Erythroblast (primary cell): ENCODE measurements around the gene VSX2.

Experiments used
- DNase-seq, 2 experiments: peaks; one replicate each; lab custom pipeline; 2025; lab: John Stamatoyannopoulos, UW
- GATA1 ChIP-seq: IDR thresholded peaks from 2 replicates; pipeline ENCODE4 v1.6.1; 2011; ENCODE audit warnings: low read depth, mild to moderate bottlenecking, control low read depth, low read length, moderate library complexity
- POLR2A ChIP-seq: IDR thresholded peaks from 2 replicates; pipeline ENCODE4 v1.6.1; 2011; ENCODE audit warnings: mild to moderate bottlenecking, low read length

Gene VSX2

DNA sequence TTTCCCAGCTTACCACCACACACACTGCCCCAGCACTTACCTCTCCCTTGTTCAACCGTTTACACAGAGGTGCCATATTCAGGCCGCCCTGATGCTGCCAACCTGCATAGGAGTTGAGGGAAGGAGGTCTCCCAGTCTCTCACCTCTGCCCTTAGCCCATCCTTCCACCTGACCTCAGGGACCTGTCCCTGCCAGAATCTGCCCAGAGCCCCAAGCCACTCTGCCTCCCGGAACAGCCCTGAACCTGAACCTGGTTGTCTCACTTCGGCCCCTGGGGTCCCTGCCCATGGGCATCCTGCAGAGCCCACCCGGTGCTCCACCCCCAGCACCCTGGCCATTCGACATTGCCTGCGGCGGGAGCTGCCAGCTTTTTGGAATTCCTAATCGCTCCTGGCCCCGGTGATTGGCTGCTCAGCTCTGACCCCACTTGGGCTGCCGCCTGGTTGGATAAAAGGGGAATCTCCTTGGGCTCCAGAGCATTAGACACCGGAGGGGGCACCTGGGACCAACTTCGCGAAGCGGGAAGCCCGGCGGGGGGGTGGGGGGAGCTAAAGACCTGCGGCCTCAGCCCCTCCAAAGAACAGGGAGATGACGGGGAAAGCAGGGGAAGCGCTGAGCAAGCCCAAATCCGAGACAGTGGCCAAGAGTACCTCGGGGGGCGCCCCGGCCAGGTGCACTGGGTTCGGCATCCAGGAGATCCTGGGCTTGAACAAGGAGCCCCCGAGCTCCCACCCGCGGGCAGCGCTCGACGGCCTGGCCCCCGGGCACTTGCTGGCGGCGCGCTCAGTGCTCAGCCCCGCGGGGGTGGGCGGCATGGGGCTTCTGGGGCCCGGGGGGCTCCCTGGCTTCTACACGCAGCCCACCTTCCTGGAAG is at the start of gene VSX2:
Gene VSX2 (plus strand): TSS at position 476 of the 874 bp plus-strand sequence. CDS start 113 bp downstream, at position 589.
- no peak for TF ChIP-seq GATA1
- no peak for TF ChIP-seq POLR2A
- DNase-seq, result no peak

- DNase-seq, result no peak
- TF ChIP-seq GATA1 (no peak), POLR2A (no peak)
Measured at GRCh38 chr14:74190927-74191575, 48.2 kb upstream of the VSX2 start.

- TF ChIP-seq GATA1 (no peak), POLR2A (no peak)
Measured at GRCh38 chr14:74194506-74195274, 44.6 kb upstream of the VSX2 start.

GRCh38 chr14:74195623-74196022 is 43.6 kb upstream of the VSX2 start:
- no peak for TF ChIP-seq GATA1
- no peak for TF ChIP-seq POLR2A
- DNase-seq, result no peak

More at GRCh38 chr14:74194506-74195274, 44.6 kb upstream of the VSX2 start:
- no peak for DNase-seq

DNA sequence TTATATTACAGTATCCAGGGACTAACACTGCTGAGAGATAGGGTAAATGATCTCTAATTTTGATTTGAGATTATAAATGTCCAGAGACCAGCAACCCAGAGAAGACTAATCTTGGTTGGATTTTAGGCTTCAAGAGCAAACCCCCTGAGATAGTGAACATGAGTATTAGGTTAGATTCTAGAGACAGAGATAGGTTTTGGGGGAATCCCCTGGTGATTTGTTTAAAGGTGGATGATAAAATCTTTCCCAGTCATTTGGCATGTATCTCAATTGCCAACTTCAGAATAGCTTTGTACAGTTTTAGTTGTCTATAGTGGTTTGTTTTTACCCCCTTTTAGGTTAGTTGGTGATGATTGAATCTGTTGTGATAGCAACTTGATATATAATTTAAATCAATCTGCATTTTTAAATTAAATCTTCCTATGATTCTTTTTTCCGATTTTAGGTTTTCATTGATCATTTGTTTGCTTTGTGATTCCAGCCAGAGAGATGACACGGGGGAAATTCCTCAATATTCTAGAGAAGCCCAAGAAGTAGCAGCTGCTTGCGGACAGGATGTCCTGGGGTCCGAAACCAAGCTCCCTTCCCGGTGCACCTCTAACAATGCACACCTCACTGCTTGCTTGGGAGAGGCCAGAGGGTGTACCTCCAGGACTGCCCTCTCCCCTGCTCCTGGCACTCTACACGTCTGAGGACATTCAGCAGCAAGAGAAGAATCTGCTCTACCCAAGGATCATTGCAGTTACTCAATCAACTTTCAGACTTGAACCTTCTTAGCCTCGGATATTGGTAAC is 40.6 kb upstream of the VSX2 start:
- TF ChIP-seq POLR2A, result no peak
- no peak for TF ChIP-seq GATA1
- no peak for DNase-seq

DNA sequence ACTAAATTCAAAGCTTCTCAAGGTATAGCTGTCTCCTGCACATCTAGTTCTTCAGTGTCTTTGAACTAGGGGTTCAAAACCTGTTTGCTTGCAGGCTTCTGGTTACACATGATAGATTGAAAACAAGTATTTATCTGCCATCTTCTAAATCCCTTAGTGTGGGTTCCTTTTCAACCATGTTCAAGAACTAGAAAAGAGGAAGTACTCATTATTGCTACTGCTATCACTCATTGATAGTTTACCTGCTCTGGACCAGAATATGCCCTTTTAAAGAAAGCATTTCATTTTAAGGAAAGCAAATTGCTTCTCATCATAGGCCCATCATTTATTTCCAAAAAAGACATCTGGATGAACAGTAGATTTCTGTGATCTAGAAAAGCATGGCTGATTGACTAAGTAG is 37.1 kb upstream of the VSX2 start:
- TF ChIP-seq POLR2A (no peak), GATA1 (no peak)
- no peak for DNase-seq

- TF ChIP-seq POLR2A, result no peak
- no peak for TF ChIP-seq GATA1
- DNase-seq, result no peak
Measured at GRCh38 chr14:74203639-74204038, 35.6 kb upstream of the VSX2 start.

DNA sequence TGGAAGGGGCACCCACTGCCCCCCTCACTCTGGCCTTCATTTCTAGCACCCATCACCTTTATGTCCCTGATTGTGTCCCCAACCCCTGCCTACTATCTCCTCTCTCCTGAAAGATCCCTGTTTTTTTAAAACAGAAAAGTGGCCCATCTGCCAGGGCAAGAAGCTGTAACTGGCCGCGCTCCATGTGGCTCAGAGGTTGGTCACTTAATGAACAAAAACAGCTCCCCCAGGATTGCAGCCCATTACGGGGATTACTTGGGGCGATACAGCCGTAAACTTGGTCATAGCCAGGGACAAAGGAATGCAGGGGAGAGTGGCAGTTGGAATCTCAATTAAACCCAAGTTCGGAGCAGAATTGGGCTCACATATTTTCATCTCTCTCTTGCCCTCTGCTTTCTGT is 34.8 kb upstream of the VSX2 start:
- no peak for DNase-seq
- TF ChIP-seq GATA1, result no peak
- no peak for TF ChIP-seq POLR2A

GRCh38 chr14:74205882-74206281 is 33.4 kb upstream of the VSX2 start:
- TF ChIP-seq POLR2A (no peak), GATA1 (no peak)
- no peak for DNase-seq

DNA sequence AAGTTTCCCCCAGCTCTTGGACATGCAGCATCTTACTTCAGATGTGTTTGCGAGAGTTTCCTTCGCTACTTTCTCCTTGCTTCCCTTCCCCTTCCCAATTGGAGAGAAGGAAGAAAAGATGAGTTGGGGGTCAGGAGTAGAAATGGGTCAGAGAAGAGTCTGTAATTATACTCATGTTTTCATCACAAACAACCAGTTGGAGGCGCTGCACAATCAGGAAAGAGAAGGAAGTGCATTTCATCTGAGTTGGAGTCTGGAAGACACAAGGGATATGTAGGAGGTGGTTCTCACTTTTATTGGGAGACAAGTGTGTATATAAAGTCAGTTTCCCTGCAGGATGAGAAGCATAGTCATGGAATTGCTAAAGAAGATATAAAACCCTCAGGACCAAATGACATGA is 31.3 kb upstream of the VSX2 start:
- TF ChIP-seq POLR2A (no peak), GATA1 (no peak)
- peak; percentile 12 to 21 for DNase-seq

- no peak for TF ChIP-seq POLR2A
- TF ChIP-seq GATA1, result no peak
Measured at GRCh38 chr14:74208642-74209041, 30.6 kb upstream of the VSX2 start.

GRCh38 chr14:74211945-74212580 is 27.2 kb upstream of the VSX2 start:
- no peak for TF ChIP-seq POLR2A
- no peak for TF ChIP-seq GATA1
- DNase-seq, result no peak

More at GRCh38 chr14:74208642-74209041, 30.6 kb upstream of the VSX2 start:
- no peak for DNase-seq
